Anterior cingulate cortex (tissue), 58 donors: Measurements from ENCODE around the gene RNU2-1.
A peak's percentile ranks its signal among the peaks of the same experiment; 100 is the strongest.
"Not testable (repeated sequence)": the region's sequence is repeated elsewhere in the genome, so short reads cannot be mapped to it uniquely, and the experiment has no call there.

Experiments
- DNase-seq, 58 donors: peaks; one replicate each; lab custom pipeline; 2025; lab: John Stamatoyannopoulos, UW

The RNU2-1 gene

GRCh38 chr17:43216762-43217613 lies 16.8 kb downstream of the RNU2-1 start:
- DNase-seq = no peak

GRCh38 chr17:43216369-43216761 lies 17.4 kb downstream of the RNU2-1 start:
- DNase-seq = no peak

- no peak for DNase-seq
These were observed 18.4 kb downstream of the RNU2-1 start for GRCh38 chr17:43215341-43215740.

GRCh38 chr17:43213545-43213944 lies 20.2 kb downstream of the RNU2-1 start:
- no peak for DNase-seq

GRCh38 chr17:43212641-43213490 lies 20.9 kb downstream of the RNU2-1 start:
- no peak for DNase-seq

GRCh38 chr17:43211480-43212402 lies 22.0 kb downstream of the RNU2-1 start, which contains the start of gene TMEM106A:
TSS of gene TMEM106A (plus strand) at chr17:43211875. CDS start at chr17:43213042, 1,167 bp downstream.
- DNase-seq = peak in 44 of 58 donors; percentile 1 to 53 (median 23)

- no peak for DNase-seq
These were observed 22.7 kb downstream of the RNU2-1 start for GRCh38 chr17:43211123-43211479.

GRCh38 chr17:43210576-43210975 lies 23.2 kb downstream of the RNU2-1 start:
- no peak for DNase-seq

- not testable (repeated sequence) for DNase-seq
These were observed 30.8 kb downstream of the RNU2-1 start for GRCh38 chr17:43203013-43203412.

- DNase-seq = no peak
These were observed 33.6 kb downstream of the RNU2-1 start for GRCh38 chr17:43200127-43200526.

- no peak for DNase-seq
These were observed 34.1 kb downstream of the RNU2-1 start for GRCh38 chr17:43199633-43200032.

- no peak for DNase-seq
These were observed 40.5 kb downstream of the RNU2-1 start for GRCh38 chr17:43193251-43193650.

GRCh38 chr17:43186656-43187055 lies 47.1 kb downstream of the RNU2-1 start:
- not testable (repeated sequence) for DNase-seq

- no peak for DNase-seq
These were observed 49.9 kb downstream of the RNU2-1 start for GRCh38 chr17:43183921-43184320.
